Measurements from ENCODE around the gene TTC31.
A peak's percentile ranks its signal among the peaks of the same experiment; 100 is the strongest.

The TTC31 gene

DNA sequence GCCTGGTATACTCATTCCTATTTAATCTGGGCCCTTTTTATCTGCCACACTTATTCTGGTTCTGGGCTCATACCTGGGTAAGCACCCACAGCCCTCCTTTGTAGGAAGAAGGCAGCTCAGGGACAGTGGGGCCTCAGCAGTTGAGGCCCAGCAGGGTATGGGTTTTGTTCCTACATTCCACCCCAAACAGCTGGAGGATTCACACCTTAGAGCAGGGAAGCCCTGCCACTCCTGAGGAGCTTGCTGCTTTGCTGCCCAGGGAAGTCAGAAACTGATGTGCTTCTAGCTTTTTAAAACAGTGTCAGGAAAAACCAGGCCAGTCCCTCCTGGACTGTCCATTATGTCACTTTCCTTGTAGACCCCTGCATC is 17.7 kb downstream of the TTC31 start:
- TF ChIP-seq, protein P1, sequence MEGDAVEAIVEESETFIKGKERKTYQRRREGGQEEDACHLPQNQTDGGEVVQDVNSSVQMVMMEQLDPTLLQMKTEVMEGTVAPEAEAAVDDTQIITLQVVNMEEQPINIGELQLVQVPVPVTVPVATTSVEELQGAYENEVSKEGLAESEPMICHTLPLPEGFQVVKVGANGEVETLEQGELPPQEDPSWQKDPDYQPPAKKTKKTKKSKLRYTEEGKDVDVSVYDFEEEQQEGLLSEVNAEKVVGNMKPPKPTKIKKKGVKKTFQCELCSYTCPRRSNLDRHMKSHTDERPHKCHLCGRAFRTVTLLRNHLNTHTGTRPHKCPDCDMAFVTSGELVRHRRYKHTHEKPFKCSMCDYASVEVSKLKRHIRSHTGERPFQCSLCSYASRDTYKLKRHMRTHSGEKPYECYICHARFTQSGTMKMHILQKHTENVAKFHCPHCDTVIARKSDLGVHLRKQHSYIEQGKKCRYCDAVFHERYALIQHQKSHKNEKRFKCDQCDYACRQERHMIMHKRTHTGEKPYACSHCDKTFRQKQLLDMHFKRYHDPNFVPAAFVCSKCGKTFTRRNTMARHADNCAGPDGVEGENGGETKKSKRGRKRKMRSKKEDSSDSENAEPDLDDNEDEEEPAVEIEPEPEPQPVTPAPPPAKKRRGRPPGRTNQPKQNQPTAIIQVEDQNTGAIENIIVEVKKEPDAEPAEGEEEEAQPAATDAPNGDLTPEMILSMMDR (IDR thresholded peaks at IDR 0.05; ENCODE audit: insufficient read depth, missing control alignments) = no peak
- no peak for FAIRE-seq
- DNase-seq (ENCODE audit: insufficient read length, low spot score) = no peak

DNA sequence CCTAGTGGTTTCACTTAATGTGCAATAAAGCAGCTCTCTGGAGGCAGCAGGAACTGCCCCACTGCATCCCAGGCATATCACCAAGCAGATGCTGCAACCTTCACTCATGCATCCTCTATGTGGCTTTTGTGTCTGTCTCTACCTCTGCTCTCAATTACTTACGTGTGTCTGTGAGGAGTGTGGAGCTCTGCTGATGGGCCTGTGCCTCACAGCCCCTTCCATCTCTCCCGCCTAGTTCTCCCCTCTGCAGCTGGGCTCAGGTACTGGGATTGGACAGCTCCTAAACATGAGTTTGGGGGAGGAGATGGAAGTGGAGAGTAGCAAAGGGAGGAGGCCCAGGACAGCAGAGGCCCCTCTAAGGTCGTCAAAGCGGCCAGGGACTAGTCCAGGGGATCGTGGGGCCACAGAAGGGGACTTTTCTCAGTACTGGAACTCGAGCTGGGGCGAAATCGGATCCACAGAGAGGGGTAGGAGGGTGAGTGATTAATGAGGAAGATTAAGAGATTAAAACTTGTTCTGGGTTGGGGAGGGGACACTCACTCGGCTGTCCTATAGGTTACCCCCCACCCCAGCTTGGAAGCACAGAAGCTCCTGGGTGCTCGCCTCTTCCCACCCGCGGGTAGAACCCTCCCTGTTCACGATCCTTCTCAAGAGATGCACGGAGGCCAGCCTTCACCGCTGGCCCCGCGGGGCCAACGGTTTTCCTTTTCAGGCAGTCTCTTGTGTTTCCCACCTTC is 18.6 kb downstream of the TTC31 start:
- DNase-seq (ENCODE audit: insufficient read length, low spot score) (peak; percentile 67), FAIRE-seq (no peak)
- TF ChIP-seq, protein P1 (IDR thresholded peaks at IDR 0.05; ENCODE audit: insufficient read depth, missing control alignments) = no peak

DNA sequence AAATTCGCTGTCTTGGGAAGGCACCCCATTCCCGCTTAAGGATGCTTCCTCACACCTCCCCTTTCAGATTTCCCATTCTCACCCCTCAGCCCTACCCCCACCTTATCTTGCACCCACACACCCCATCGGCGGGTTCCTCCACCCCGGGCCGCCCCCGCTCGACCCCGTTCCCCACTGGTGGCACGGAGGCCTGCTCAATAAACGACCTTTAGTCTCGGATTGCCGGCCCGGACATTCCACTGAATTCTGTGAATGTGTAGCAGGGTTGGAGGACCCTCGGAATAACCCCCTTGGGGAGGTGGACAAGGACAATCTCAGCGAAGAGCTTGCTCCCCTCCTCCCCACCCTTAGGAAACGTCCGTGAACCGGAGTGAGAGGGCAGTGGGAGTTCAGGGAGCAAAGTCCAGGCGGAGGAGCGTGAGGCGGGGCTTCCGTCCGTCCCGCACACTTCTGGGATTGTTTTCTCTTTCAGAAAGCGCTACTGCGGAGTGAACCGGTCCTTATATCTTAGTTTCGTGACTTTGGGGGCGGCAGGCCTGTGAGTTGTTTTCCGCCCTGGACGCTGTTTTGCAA is 19.4 kb downstream of the TTC31 start:
- FAIRE-seq (no peak), DNase-seq (ENCODE audit: insufficient read length, low spot score) (no peak)
- TF ChIP-seq, protein P1 (IDR thresholded peaks at IDR 0.05; ENCODE audit: insufficient read depth, missing control alignments) = no peak

DNA sequence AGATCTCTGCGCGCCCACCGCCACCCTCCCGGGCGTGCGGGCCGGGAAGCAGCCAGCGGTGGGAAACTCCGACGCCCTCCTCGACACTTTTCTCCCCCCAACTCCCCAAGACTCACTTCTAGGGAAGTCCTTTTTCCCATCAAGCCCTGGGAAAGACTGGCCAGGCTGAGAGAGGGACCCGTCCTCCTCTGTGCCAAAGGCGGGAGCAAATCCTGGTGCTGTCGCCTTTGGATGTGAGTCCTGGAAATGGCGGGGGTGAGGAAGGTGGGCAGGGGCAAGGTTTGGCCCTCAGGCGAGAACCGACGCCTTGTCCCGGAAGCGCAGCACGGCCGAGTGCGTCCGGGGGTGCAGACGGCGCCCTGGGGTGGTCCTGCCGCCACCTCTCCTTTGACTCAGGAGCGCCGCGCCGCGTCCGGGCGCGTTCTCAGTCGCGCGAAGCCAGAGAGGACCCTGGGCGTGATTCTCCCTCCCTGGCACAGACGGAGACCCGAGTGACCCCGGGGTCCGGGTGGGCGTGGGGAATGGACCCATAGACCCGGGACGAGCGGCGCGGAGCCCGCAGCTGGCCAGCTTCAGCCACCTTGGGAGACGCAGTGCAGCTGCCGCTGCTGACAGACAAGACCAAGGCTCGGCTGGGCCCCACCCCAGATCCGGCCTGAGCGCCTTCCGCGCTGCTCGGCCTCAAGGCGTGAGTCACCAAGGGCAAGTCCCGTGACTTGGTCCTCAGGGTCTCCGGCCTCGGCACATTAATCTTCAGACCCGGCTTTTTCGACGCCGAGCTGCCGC is 20.0 kb downstream of the TTC31 start:
- no peak for DNase-seq (ENCODE audit: insufficient read length, low spot score)
- TF ChIP-seq, protein P1 (IDR thresholded peaks at IDR 0.05; ENCODE audit: insufficient read depth, missing control alignments) = peak; percentile 37
- FAIRE-seq = no peak

DNA sequence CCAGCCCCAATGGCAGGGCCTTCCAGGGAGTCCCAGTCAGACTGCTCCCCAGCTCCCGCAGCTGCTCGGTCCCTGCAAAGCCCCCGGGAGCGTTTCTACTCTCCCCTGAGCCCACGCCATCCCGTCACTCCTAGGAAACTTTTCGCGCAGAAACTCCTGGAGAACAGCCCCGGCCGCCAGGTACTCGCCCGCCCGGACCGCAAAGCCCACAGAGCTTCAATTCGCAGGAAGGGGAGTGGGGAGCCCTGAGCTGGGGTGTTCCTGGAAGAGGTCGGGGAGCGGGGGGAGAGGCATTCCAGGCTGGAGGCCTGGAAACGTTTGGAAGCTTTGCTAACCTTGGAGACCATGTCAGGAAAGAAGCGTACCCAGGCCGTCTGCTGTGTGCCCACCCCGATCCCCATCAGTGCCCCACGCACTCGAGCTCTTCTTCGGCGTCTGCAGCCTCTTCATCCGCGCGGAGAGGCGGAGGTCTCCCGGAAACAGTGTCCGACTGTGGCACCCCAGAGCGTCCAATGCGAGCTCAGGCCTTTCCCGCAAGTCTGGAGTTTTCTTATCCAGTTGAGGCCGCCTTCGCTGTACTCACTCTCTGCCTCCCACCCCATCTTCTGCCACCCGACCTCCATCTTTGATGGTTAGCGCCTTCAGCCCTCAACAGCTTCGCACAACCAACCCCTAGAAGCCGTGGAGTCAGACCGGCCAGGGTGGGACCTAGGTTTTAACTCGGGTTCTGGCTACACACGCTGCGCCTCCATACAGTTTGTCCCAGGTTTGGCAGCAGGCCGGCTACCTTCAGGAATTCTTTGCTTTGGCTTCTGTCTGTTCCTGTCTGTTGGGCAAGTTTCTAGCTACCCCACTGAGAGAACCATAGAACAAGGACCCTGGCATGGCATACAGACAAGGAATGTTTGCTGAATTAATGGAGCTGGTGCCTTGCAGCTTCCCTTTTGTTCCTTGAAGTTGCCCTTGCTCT is 20.9 kb downstream of the TTC31 start:
- no peak for DNase-seq (ENCODE audit: insufficient read length, low spot score)
- no peak for FAIRE-seq

DNA sequence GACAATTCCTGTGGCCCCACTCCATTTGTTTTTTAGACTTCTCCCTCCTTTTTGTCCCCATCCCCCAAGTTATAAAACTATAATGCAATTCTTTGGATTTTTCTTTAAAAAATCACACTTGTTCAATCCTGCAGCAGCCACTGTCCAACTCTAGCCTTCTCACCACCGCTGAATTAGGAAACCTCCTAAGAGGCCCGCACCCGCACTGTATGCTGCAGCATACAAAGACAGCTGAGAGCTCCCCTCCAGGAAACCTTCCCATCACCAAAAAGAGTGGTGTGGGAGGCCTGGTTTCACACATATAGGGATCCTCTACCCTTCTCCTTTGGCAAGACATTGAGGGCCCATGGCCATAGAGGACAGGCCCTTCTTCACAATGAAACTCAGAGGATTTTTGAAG is 21.7 kb downstream of the TTC31 start:
- no peak for FAIRE-seq
- TF ChIP-seq, protein P1 (IDR thresholded peaks at IDR 0.05; ENCODE audit: insufficient read depth, missing control alignments) = no peak
- no peak for DNase-seq (ENCODE audit: insufficient read length, low spot score)

More for the DNA sequence above, 20.9 kb downstream of the TTC31 start:
- TF ChIP-seq, protein P1 (IDR thresholded peaks at IDR 0.05; ENCODE audit: insufficient read depth, missing control alignments) = no peak
